Right lobe of liver (tissue), 6 donors: ENCODE data around the gene MYO7A. TPM values are rescaled to one million over a fixed set of nuclear protein-coding genes. Genes with fewer than 3 reads are reported as not detected.

Experiments
- ATAC-seq, 4 donors: fragments of 200-7000 bp; cut with Tn5 transposase; one replicate each; pipeline ENCODE4 v1.9.1; 2020; ENCODE audit warnings: mild to moderate bottlenecking in 4 of 4, moderate library complexity in 4 of 4
- DNase-seq, 3 donors: peaks; one replicate each; pipeline ENCODE4 v3.0.0-alpha.2; 2020
- H3K27ac ChIP-seq, 3 donors: fragments of 200-600 bp; one replicate each; pipeline ENCODE4 v1.8.0; 2022
- H3K27me3 ChIP-seq, 2 donors: fragments of 200-600 bp; one replicate each; pipeline ENCODE4 v1.8.0; 2022
- H3K36me3 ChIP-seq, 4 donors: fragments of 200-600 bp; sonication (generic) in 1 of 4; one replicate each; pipeline versions ENCODE4 v1.5.1 to v1.8.0; 2017 to 2022; ENCODE audit warnings: control low read depth in 1 of 4
- H3K4me1 ChIP-seq, 4 donors: fragments of 200-600 bp; sonication (generic) in 1 of 4; one replicate each; pipeline versions ENCODE4 v1.5.1 to v1.8.0; 2017 to 2022; ENCODE audit warnings: control low read depth in 1 of 4
- H3K4me3 ChIP-seq, 3 donors: fragments of 200-600 bp; one replicate each; pipeline ENCODE4 v1.8.0; 2022
- H3K9me3 ChIP-seq, 4 donors: fragments of 200-600 bp; sonication (generic) in 1 of 4; one replicate each; pipeline versions ENCODE4 v1.5.1 to v1.8.0; 2017 to 2022; ENCODE audit warnings: control low read depth in 1 of 4
- POLR2A ChIP-seq: fragments of 450-650 bp; IDR thresholded peaks from one replicate; pipeline ENCODE4 v1.6.1; 2017; ENCODE audit warnings: antibody characterized with exemption, mild to moderate bottlenecking
- WGBS: methylation state at CpG from one replicate; pipeline ENCODE4 v1.1.6; 2018; ENCODE audit warnings: low coverage, low lambda C conversion rate; ENCODE audit not compliant: insufficient coverage; ENCODE audit errors: missing lambda C conversion rate; 5-methylcytosine and 5-hydroxymethylcytosine counted together
- intact Hi-C, 2 donors: fragments of 100-400 bp; cut with DNase I; formaldehyde crosslinking; loops; one replicate each; pipeline versions ENCODE4 v1.11.2 to v1.14.1; 2022
- total RNA-seq, 6 experiments: library from RNA; depleted of rRNA in 2 of 6; stranded (reverse); fragments of >200 nt in 2 of 6; fragmentation: NEBNext Ultra II Directional in 3 of 6; extraction: Animal tissue kit (Norgen Biotek cat#: 25700) in 3 of 6; gene quantifications; one replicate each; pipeline versions ENCODE4 v1.1.0 to v1.2.4, GENCODE V29; 2016 to 2023
- TF ChIP-seq, protein P1 (sequence below), 4 donors: fragments of 200-600 bp in 3 of 4; fragments of 450-650 bp in 1 of 4; IDR thresholded peaks; one replicate each; pipeline versions ENCODE4 v1.5.1 to v1.8.0; 2016 to 2022; ENCODE audit warnings: antibody characterized with exemption in 4 of 4, mild to moderate bottlenecking in 2 of 4
- donor health status: DM: no; HTN: yes; CAD: no.
- donor health status: DM: no; HTN: no; CAD: no.
- donor health status: DM: no; HTN: no; CAD: no.
- donor health status: DM: no; HTN: yes; CAD: no.
- donor health status: DM: no; HTN: yes; CAD: no.

The MYO7A gene
- total RNA-seq, 6 experiments from 2014 or later, result 23.6 to 39.6 (median 32.0) TPM

DNA sequence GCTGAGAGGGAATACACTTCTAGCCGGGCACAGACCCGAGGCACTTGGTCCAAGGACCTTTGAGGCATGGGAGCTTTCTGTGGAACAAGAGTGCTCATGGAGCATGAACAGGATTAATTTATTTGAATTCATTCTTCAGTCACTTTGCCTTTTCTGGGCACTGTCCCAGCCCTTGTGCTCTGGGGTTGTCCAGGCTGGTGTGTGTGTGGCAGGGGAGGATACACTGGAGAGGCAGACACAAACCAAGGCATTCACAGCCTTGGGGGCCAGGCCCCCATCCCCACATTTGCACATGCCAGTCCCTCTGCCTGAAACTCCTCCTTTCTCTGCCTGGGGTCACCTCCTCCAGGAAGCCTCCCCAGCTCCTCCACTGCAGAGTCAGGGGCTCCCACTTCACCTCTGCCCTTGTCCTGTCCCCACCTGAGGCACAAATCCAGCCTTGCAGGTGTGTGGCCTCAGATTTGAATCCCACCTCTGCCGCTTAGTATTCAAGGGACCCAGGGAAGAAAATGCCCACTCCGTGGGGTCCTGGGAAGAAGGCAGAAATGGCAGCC, 55.5 kb downstream of the MYO7A start:
- Histone ChIP-seq H3K27me3 (no peaks in the 10 kb centered on the region), H3K27ac (no peak overlapping the region), H3K4me1 (peaks cover 0 to 15% (median 6%) of the 10 kb centered on the region in 4 donors), H3K36me3 (peaks cover 0 to 48% (median 7%) of the 10 kb centered on the region in 4 donors), H3K4me3 (no peak overlapping the region), H3K9me3 (no peaks in the 10 kb centered on the region)
- intact Hi-C loops, result no loop called here
- DNase-seq (peak in 1 of 3 donors; percentile 29), ATAC-seq (no peak)
- WGBS, result 71% methylated on average over 1 of the region's 4 CpGs
- TF ChIP-seq, protein P1, sequence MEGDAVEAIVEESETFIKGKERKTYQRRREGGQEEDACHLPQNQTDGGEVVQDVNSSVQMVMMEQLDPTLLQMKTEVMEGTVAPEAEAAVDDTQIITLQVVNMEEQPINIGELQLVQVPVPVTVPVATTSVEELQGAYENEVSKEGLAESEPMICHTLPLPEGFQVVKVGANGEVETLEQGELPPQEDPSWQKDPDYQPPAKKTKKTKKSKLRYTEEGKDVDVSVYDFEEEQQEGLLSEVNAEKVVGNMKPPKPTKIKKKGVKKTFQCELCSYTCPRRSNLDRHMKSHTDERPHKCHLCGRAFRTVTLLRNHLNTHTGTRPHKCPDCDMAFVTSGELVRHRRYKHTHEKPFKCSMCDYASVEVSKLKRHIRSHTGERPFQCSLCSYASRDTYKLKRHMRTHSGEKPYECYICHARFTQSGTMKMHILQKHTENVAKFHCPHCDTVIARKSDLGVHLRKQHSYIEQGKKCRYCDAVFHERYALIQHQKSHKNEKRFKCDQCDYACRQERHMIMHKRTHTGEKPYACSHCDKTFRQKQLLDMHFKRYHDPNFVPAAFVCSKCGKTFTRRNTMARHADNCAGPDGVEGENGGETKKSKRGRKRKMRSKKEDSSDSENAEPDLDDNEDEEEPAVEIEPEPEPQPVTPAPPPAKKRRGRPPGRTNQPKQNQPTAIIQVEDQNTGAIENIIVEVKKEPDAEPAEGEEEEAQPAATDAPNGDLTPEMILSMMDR (IDR thresholded peaks at IDR 0.05), result no peak
- no peak for TF ChIP-seq POLR2A

DNA sequence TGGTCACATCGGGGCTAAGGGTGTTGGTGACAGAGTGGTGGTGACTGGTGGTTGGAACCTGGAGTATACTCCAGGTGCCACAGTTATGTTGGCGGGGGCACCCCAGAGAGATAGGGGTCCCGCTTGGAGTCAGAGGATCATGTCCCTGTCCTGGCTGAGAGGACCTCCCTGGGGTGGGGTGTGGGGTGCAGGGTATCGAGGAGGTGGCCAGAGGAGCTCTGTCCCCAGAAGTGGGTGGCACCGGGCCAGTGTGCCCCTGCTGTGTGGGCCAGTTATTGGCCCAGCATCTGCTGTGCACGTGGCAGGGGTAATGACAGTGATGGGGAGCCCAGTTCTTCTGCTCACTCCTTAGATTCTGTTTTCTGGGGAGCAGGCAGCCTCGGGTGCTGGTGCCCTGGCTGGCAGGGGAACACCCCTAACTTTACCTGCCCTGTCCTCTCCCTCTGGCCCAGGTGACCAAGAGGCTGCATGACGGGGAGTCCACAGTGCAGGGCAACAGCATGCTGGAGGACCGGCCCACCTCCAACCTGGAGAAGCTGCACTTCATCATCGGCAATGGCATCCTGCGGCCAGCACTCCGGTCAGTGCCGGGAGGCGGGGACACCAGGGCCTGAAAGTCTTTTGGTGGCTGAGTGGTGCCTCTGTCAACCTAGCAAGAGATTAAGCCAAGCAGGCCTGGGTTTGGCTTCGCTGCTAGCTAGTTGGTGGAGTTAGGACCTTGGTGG, 56.3 kb downstream of the MYO7A start:
- 78% methylated on average over 2 of the region's 15 CpGs for WGBS

DNA sequence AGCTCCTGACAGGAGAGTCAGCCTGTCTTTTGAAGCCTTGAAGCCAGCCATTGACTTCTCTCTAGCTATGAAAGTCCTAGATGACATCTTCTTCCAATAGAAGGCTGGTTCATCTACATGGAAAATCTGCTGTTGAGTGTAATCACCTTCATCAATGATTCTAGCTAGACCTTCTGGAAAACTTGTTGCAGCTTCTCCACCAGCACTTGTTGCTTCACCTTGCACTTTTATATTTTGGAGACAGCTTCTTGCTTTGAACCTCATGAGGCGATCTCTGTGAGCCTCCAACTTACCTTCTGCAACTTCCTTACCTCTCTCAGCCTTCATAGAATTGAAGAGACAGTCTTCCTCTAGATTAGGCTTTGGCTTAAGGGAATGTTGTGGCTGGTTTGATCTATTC, 58.3 kb downstream of the MYO7A start:
- no peak overlapping the region for H3K27ac ChIP-seq
- intact Hi-C loops, result loop anchor here in 1 of 2 donors (5.0 kb wide), 2 partner anchors 59 to 144 kb away; partner anchors contain the start of gene MYO7A
- peaks cover 0 to 48% (median 11%) of the 10 kb centered on the region in 4 donors for H3K36me3 ChIP-seq

More for the DNA sequence above, 56.3 kb downstream of the MYO7A start:
- Histone ChIP-seq H3K4me1 (peaks cover 0 to 9% (median 2%) of the 10 kb centered on the region in 4 donors), H3K9me3 (no peaks in the 10 kb centered on the region), H3K27ac (no peak overlapping the region), H3K27me3 (no peaks in the 10 kb centered on the region), H3K36me3 (peaks cover 0 to 48% (median 7%) of the 10 kb centered on the region in 4 donors), H3K4me3 (no peak overlapping the region)
- intact Hi-C loops, result no loop called here
- no peak for TF ChIP-seq POLR2A
- TF ChIP-seq, protein P1 (IDR thresholded peaks at IDR 0.05), result no peak
- ATAC-seq (no peak), DNase-seq (peak in 1 of 3 donors; percentile 46)

DNA sequence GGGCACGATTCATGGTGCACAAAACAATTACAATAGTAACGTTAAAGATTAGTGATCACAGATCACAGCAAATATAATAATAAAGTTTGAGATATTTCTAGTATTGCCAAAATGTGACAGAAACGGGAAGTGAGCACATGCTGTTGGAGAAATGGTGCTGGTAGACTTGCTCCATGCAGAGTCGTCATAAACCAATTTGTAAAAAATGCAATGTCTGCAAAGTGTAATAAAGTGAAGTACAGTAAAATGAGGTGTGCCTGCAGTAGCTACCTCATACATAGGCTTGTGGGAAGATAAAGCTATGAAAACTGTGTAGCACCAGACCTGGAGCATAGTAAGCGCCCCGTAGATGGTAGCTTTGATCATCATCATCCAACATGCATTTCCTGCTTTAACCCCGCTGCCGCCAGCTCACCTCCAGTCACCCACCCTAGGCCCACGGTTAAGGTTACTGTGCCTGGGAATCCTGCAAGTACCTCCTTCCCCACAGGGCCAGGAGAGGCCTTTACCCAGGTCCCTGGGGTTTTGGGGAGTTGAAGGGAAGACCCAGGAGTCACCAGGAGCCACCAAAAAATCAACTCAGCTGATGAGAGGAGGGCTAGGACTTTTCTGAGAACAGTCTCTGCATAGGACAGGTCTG, 59.2 kb downstream of the MYO7A start:
- DNase-seq (peak in 2 of 3 donors; percentile 15 to 19), ATAC-seq (no peak)
- Histone ChIP-seq H3K9me3 (no peaks in the 10 kb centered on the region), H3K4me1 (peaks cover 0 to 4% (median 0%) of the 10 kb centered on the region in 4 donors), H3K27ac (no peak overlapping the region), H3K36me3 (peaks cover 0 to 48% (median 11%) of the 10 kb centered on the region in 4 donors), H3K4me3 (no peak overlapping the region), H3K27me3 (no peaks in the 10 kb centered on the region)
- WGBS, result 73% methylated on average over 7 of the region's 9 CpGs
- no peak for TF ChIP-seq POLR2A
- TF ChIP-seq, protein P1 (IDR thresholded peaks at IDR 0.05), result no peak
- intact Hi-C loops, result loop anchor here in 1 of 2 donors (5.0 kb wide), 2 partner anchors 60 to 145 kb away; partner anchors contain the start of gene MYO7A

More for the DNA sequence above, 58.3 kb downstream of the MYO7A start:
- TF ChIP-seq POLR2A, result no peak
- TF ChIP-seq, protein P1 (IDR thresholded peaks at IDR 0.05), result no peak
- Histone ChIP-seq H3K27me3 (no peaks in the 10 kb centered on the region), H3K4me3 (no peak overlapping the region), H3K4me1 (peaks cover 0 to 4% (median 0%) of the 10 kb centered on the region in 4 donors), H3K9me3 (no peaks in the 10 kb centered on the region)
- DNase-seq (no peak), ATAC-seq (no peak)
- WGBS, result 83% methylated on average over 1 of the region's 1 CpG
